ENCODE data around the gene KLHL42. TPM values are rescaled to one million over a fixed set of nuclear protein-coding genes. Genes with fewer than 3 reads are reported as not detected.

KLHL42 gene
- total RNA-seq, 1 experiment from 2014 or later = 74.2 TPM

GRCh38 chr12:27852117-27852516, 72.1 kb downstream of the KLHL42 start:
- no peaks in the 10 kb centered on the region for H3K27me3 ChIP-seq (ENCODE audit: low read length)
- H3K4me3 ChIP-seq (ENCODE audit: low read length) = no peak overlapping the region
- no peaks in the 10 kb centered on the region for H3K36me3 ChIP-seq (ENCODE audit: low read depth, low read length)
- H3K79me2 ChIP-seq (ENCODE audit: low read length) = no peaks in the 10 kb centered on the region
- ChIA-PET POLR2A (ENCODE audit: unreplicated experiment) (no interaction called here), CTCF (no interaction called here)
- no peaks in the 10 kb centered on the region for H3F3A ChIP-seq (ENCODE audit: low read length, unreplicated experiment)
- TF ChIP-seq EZH2 (IDR thresholded peaks at IDR 0.05; ENCODE audit: low read length, unreplicated experiment) = no peak
- no peak for TF ChIP-seq CTCF (conservative IDR thresholded peaks at IDR 0.05; ENCODE audit: low read depth, low read length)
- no peak for TF ChIP-seq EZH2phosphoT487 (IDR thresholded peaks at IDR 0.05; ENCODE audit: borderline replicate concordance, low read length)
- no peaks in the 10 kb centered on the region for H4K20me1 ChIP-seq (ENCODE audit: low read length)
- H3K4me2 ChIP-seq (ENCODE audit: low read length) = no peak overlapping the region
- no peak overlapping the region for H3K27ac ChIP-seq (ENCODE audit: low read length)
- DNase-seq (no peak), ATAC-seq (no peak)
- intact Hi-C loops (cut with micrococcal nuclease) = no loop called here
- no peaks in the 10 kb centered on the region for H3K9me3 ChIP-seq (ENCODE audit: low read length)
- no peaks in the 10 kb centered on the region for H3K4me1 ChIP-seq (ENCODE audit: insufficient read depth, low read length)
- no peaks in the 10 kb centered on the region for H3K9me2 ChIP-seq (replicated peaks; ENCODE audit: low read length)
- H3K9ac ChIP-seq (ENCODE audit: low read length) = no peak overlapping the region
- no TSS peak for BruUV-seq (replicated peaks)
- H2AFZ ChIP-seq (ENCODE audit: low read length) = no peak overlapping the region

Other genes starting within 250 kb of the KLHL42 start
- 1.6 and 2.4 TPM in 2 replicates for gene REP15, start 83.8 kb upstream of the KLHL42 start, total RNA-seq (2014; rRNA removed)
- 82.5 and 117 TPM in 2 replicates for gene MRPS35, start 69.4 kb upstream of the KLHL42 start, total RNA-seq (2014; rRNA removed)
- 1.9 and 4.1 TPM in 2 replicates for gene MANSC4, start within 50 bp of the KLHL42 start, total RNA-seq (2014; rRNA removed)
- gene PTHLH, start 192.5 kb downstream of the KLHL42 start, total RNA-seq (2014; rRNA removed) = 383 and 414 TPM in 2 replicates

Measured in PC-3 (cell line).